GM12874 (cell line): ENCODE measurements around the gene LASP1.

Experiments
- CTCF ChIP-seq: IDR thresholded peaks from 2 replicates; pipeline ENCODE4 v1.5.1; 2011; ENCODE audit warnings: low read depth, mild to moderate bottlenecking, control low read depth, low read length, moderate library complexity; ENCODE audit not compliant: insufficient read depth

Gene LASP1

GRCh38 chr17:38893607-38894006 is 23.7 kb downstream of the LASP1 start:
- TF ChIP-seq CTCF = no peak

GRCh38 chr17:38894276-38894675 is 24.4 kb downstream of the LASP1 start:
- TF ChIP-seq CTCF = no peak

- TF ChIP-seq CTCF = no peak
Observed at GRCh38 chr17:38896346-38896954, 26.6 kb downstream of the LASP1 start.

GRCh38 chr17:38897176-38897575 is 27.3 kb downstream of the LASP1 start:
- TF ChIP-seq CTCF = no peak

- no peak for TF ChIP-seq CTCF
Observed at GRCh38 chr17:38897671-38898290, 27.9 kb downstream of the LASP1 start.

- no peak for TF ChIP-seq CTCF
Observed at GRCh38 chr17:38898291-38898679, 28.4 kb downstream of the LASP1 start.

GRCh38 chr17:38898812-38899348 is 29.0 kb downstream of the LASP1 start:
- no peak for TF ChIP-seq CTCF
